PC-3 (cell line): Measurements from ENCODE around the gene ZNF778. TPM values are rescaled to one million over a fixed set of nuclear protein-coding genes. Genes with fewer than 3 reads are reported as not detected.
"Not testable (repeated sequence)": the region's sequence is repeated elsewhere in the genome, so short reads cannot be mapped to it uniquely, and the experiment has no call there.

Experiments
- ATAC-seq: fragments of 200-7000 bp; cut with Tn5 transposase; 2 replicates; pipeline ENCODE4 v1.9.1; 2020; ENCODE audit warnings: mild to moderate bottlenecking, moderate library complexity
- BruUV-seq: library from RNA; stranded (reverse); fragments of 400-500 nt; replicated peaks from 2 replicates; lab custom pipeline; 2021; lab: Mats Ljungman, UMichigan
- CTCF ChIA-PET: fragments of 300-600 bp; sonication (Branson Sonifier 250); formaldehyde crosslinking; loops from one replicate; lab custom pipeline; 2022; ENCODE audit warnings: antibody characterized with exemption; lab: Charles Lee
- POLR2A ChIA-PET: fragments of 300-600 bp; sonication (Branson Sonifier 250); formaldehyde crosslinking; loops from one replicate; lab custom pipeline; 2022; ENCODE audit warnings: antibody characterized with exemption; ENCODE audit not compliant: unreplicated experiment; lab: Charles Lee
- DNase-seq: peaks from one replicate; pipeline ENCODE4 v3.0.0-alpha.2; 2015
- H2AFZ ChIP-seq: fragments of 300-600 bp; sonication (generic); 2 replicates; pipeline ENCODE4 v1.6.0; 2016; ENCODE audit warnings: antibody characterized with exemption, low read length
- H3F3A ChIP-seq: fragments of 300-600 bp; sonication (generic); one replicate; pipeline ENCODE4 v1.6.0; 2017; ENCODE audit warnings: antibody characterized with exemption, low read length, control low read depth, mild to moderate bottlenecking; ENCODE audit not compliant: unreplicated experiment
- H3K27ac ChIP-seq: fragments of 300-600 bp; sonication (generic); 2 replicates; pipeline ENCODE4 v1.5.1; 2016; ENCODE audit warnings: mild to moderate bottlenecking, low read length
- H3K27me3 ChIP-seq: fragments of 300-600 bp; sonication (generic); 2 replicates; pipeline ENCODE4 v1.6.1; 2016; ENCODE audit warnings: low read length, mixed read lengths
- H3K36me3 ChIP-seq: fragments of 300-600 bp; sonication (generic); 2 replicates; pipeline ENCODE4 v1.6.1; 2016; ENCODE audit warnings: low read depth, mixed run types, low read length, mixed read lengths
- H3K4me1 ChIP-seq: fragments of 300-600 bp; sonication (generic); 2 replicates; pipeline ENCODE4 v1.5.1; 2016; ENCODE audit warnings: low read length; ENCODE audit not compliant: insufficient read depth
- H3K4me2 ChIP-seq: fragments of 300-600 bp; sonication (generic); 2 replicates; pipeline ENCODE4 v1.6.0; 2016; ENCODE audit warnings: low read length
- H3K4me3 ChIP-seq: fragments of 300-600 bp; sonication (generic); 2 replicates; pipeline ENCODE4 v1.5.1; 2016; ENCODE audit warnings: mild to moderate bottlenecking, low read length, mixed read lengths
- H3K79me2 ChIP-seq: fragments of 300-600 bp; sonication (generic); 2 replicates; pipeline ENCODE4 v1.6.1; 2017; ENCODE audit warnings: low read length, mixed read lengths
- H3K9ac ChIP-seq: fragments of 300-600 bp; sonication (generic); 2 replicates; pipeline ENCODE4 v1.6.0; 2016; ENCODE audit warnings: mild to moderate bottlenecking, low read length
- H3K9me2 ChIP-seq: fragments of 300-600 bp; sonication (generic); replicated peaks from 2 replicates; pipeline ENCODE4 v1.6.1; 2016; ENCODE audit warnings: mixed run types, low read length, mixed read lengths
- H3K9me3 ChIP-seq: fragments of 300-600 bp; sonication (generic); 2 replicates; pipeline ENCODE4 v1.6.1; 2016; ENCODE audit warnings: low read length, mixed read lengths
- H4K20me1 ChIP-seq: fragments of 300-600 bp; sonication (generic); 2 replicates; pipeline ENCODE4 v1.6.1; 2016; ENCODE audit warnings: low read length, mixed read lengths
- EZH2 ChIP-seq: fragments of 300-600 bp; sonication (generic); IDR thresholded peaks from one replicate; pipeline ENCODE4 v1.6.1; 2017; ENCODE audit warnings: antibody characterized with exemption, mild to moderate bottlenecking, low read length; ENCODE audit not compliant: unreplicated experiment
- EZH2phosphoT487 ChIP-seq: fragments of 300-600 bp; sonication (generic); IDR thresholded peaks from 2 replicates; pipeline ENCODE4 v1.6.1; 2018; ENCODE audit warnings: mild to moderate bottlenecking, antibody characterized with exemption, low read length, borderline replicate concordance
- intact Hi-C: fragments of 100-400 bp; cut with micrococcal nuclease; formaldehyde crosslinking; loops from 2 replicates; pipeline ENCODE4 v1.9.0; 2023
- total RNA-seq: library from RNA; depleted of rRNA; stranded (reverse); fragments of >200 nt; gene quantifications from 2 replicates; pipeline ENCODE4 v1.2.3, GENCODE V29; 2014
- TF ChIP-seq, protein P1 (sequence below): fragments of 300-600 bp; sonication (generic); conservative IDR thresholded peaks from 2 replicates; pipeline ENCODE4 v1.5.1; 2017; ENCODE audit warnings: antibody characterized with exemption, low read depth, mild to moderate bottlenecking, low read length

Gene ZNF778
- total RNA-seq, 1 experiment from 2014 or later = 15.3 TPM

DNA sequence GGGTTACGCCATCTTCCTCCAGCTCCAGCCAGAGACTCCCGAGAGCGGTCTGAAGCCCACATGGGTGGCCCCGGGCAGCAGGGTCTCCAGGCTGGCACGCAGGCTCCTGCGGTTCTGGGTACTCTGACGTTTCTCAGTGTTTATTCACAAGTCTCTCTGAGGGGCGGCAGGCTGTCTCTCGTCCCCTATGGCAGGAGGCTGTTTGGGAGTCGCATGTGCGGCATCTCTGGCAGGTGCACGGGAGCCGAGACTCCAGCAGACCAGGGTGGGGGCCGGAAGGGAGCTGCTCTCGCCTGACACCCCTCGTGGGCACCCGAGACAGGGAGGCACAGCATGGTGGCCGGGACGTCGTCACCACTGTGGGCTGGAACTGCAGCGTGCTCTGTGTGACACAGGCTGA lies 48.1 kb downstream of the ZNF778 start:
- H3K9me3 ChIP-seq = no peaks in the 10 kb centered on the region
- H3K4me2 ChIP-seq = no peak overlapping the region
- CTCF ChIA-PET = no interaction called here
- H4K20me1 ChIP-seq = no peaks in the 10 kb centered on the region
- no peak overlapping the region for H3K9ac ChIP-seq
- H3K4me3 ChIP-seq = no peak overlapping the region
- H3K36me3 ChIP-seq = peaks cover 5% of the 10 kb centered on the region; the same call in 1 of the 2 replicates
- no peak overlapping the region for H2AFZ ChIP-seq
- POLR2A ChIA-PET = no interaction called here
- intact Hi-C loops = no loop called here
- DNase-seq (no peak), ATAC-seq (no peak)
- H3K27ac ChIP-seq = no peak overlapping the region
- H3K79me2 ChIP-seq = no peaks in the 10 kb centered on the region
- H3K27me3 ChIP-seq = no peaks in the 10 kb centered on the region
- no peaks in the 10 kb centered on the region for H3K9me2 ChIP-seq
- no peak for TF ChIP-seq EZH2phosphoT487
- no peak for TF ChIP-seq EZH2
- TF ChIP-seq, protein P1, sequence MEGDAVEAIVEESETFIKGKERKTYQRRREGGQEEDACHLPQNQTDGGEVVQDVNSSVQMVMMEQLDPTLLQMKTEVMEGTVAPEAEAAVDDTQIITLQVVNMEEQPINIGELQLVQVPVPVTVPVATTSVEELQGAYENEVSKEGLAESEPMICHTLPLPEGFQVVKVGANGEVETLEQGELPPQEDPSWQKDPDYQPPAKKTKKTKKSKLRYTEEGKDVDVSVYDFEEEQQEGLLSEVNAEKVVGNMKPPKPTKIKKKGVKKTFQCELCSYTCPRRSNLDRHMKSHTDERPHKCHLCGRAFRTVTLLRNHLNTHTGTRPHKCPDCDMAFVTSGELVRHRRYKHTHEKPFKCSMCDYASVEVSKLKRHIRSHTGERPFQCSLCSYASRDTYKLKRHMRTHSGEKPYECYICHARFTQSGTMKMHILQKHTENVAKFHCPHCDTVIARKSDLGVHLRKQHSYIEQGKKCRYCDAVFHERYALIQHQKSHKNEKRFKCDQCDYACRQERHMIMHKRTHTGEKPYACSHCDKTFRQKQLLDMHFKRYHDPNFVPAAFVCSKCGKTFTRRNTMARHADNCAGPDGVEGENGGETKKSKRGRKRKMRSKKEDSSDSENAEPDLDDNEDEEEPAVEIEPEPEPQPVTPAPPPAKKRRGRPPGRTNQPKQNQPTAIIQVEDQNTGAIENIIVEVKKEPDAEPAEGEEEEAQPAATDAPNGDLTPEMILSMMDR = no peak
- no TSS peak for BruUV-seq
- H3K4me1 ChIP-seq = peaks cover 21% of the 10 kb centered on the region
- H3F3A ChIP-seq = peaks cover 7% of the 10 kb centered on the region

DNA sequence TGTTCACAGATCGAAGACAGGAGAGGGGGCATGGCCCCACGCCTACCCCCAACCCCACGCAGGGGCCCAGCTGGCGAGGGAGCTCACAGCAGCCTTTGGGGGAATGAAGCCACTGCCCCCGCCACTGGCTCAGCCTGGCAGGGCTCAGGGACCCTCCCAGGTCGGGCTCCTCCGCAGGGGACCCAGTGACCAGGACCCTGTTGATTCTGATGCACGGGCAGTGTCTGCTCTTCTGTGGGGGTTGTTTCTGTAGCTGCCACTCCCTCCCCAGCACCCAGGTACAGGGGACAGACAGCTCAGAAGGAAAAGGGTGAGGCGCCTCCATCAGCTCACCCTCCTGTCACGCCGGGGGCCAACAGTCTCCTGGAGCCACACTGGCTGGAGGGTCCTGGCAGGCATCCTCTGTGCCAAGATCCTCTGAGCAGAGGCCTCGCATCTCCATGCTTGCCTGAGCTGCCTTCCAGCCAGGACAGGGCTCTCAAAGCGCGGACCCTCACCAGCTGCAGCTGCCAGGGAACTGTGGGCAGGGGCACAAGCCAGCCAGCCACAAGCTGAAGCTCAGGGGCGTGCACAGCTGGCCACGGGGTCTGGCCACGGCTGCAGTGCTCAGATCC lies 49.1 kb downstream of the ZNF778 start:
- Histone ChIP-seq H3K27ac (no peak overlapping the region), H3K79me2 (peaks cover 4% of the 10 kb centered on the region; the same call in 1 of the 2 replicates), H3K36me3 (peaks cover 9% of the 10 kb centered on the region), H3K4me2 (no peak overlapping the region), H3K4me1 (peaks cover 24% of the 10 kb centered on the region), H4K20me1 (no peaks in the 10 kb centered on the region), H3K9ac (no peak overlapping the region), H3K27me3 (no peaks in the 10 kb centered on the region), H3K9me3 (no peaks in the 10 kb centered on the region), H2AFZ (no peak overlapping the region), H3K9me2 (no peaks in the 10 kb centered on the region), H3K4me3 (no peak overlapping the region), H3F3A (peaks cover 7% of the 10 kb centered on the region)
- CTCF ChIA-PET = no interaction called here
- intact Hi-C loops = no loop called here
- TF ChIP-seq EZH2 = no peak
- TF ChIP-seq, protein P1 = no peak
- no peak for TF ChIP-seq EZH2phosphoT487
- no peak for ATAC-seq
- no TSS peak for BruUV-seq
- DNase-seq = no peak
- POLR2A ChIA-PET = no interaction called here

DNA sequence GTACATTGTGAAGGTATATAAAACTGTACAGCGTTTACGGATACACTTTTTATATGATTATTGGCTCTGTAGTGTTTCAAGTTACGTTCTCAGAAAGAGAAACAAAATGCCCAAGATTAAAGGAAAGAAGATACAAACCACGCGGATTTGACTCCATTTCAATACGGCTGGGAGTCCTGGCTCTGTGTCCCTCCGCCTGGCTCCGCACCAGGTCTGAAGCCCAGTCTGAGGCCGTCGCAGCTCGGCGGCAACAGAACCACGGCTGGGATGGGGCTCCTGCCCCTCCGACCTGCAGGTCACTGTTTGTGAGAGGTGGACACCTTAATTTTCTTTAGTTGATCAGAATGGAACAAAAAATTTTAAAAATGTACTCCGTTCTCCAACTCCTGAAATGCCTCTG lies 50.2 kb downstream of the ZNF778 start:
- H3F3A ChIP-seq, H3K4me3 ChIP-seq, DNase-seq, CTCF ChIA-PET, H3K79me2 ChIP-seq, H3K27me3 ChIP-seq, POLR2A ChIA-PET, intact Hi-C loops, ATAC-seq, H3K9me3 ChIP-seq, H2AFZ ChIP-seq, H3K27ac ChIP-seq, H4K20me1 ChIP-seq, H3K9ac ChIP-seq, H3K9me2 ChIP-seq, H3K4me2 ChIP-seq: not testable (repeated sequence)
- BruUV-seq = TSS peak; percentile 50
- Histone ChIP-seq H3K4me1 (peaks cover 24% of the 10 kb centered on the region), H3K36me3 (peaks cover 10% of the 10 kb centered on the region)
